IMR-90 (cell line): ENCODE data around the gene TSPAN3. TPM values are rescaled to one million over a fixed set of nuclear protein-coding genes. Genes with fewer than 3 reads are reported as not detected.

Source experiments
- ATAC-seq: fragments of 200-7000 bp; cut with Tn5 transposase; 2 replicates; pipeline ENCODE4 v1.9.1; 2020; ENCODE audit warnings: low read depth, mild to moderate bottlenecking, moderate library complexity
- BruUV-seq: library from RNA; stranded (reverse); fragments of 400-500 nt; replicated peaks from 2 replicates; lab custom pipeline; 2021; lab: Mats Ljungman, UMichigan
- CTCF ChIA-PET: fragments of 300-600 bp; formaldehyde crosslinking; extraction: SDS; loops from one replicate; lab custom pipeline; 2021; ENCODE audit warnings: antibody characterized with exemption; lab: Yijun Ruan, JAX
- POLR2A ChIA-PET: fragments of 300-600 bp; sonication (Branson Sonifier 250); formaldehyde crosslinking; loops from one replicate; lab custom pipeline; 2022; ENCODE audit warnings: antibody characterized with exemption; ENCODE audit not compliant: unreplicated experiment; lab: Charles Lee
- DNase-seq: peaks from one replicate; pipeline ENCODE4 v3.0.0; 2013
- H2AFZ ChIP-seq: replicated peaks from 2 replicates; pipeline ENCODE3; 2013; ENCODE audit warnings: low read length, mild to moderate bottlenecking; ENCODE audit not compliant: poor library complexity
- H2AK5ac ChIP-seq: 2 replicates; pipeline ENCODE4 v1.6.1; 2013; ENCODE audit warnings: low read depth, low read length, inconsistent platforms
- H2AK9ac ChIP-seq: replicated peaks from 2 replicates; pipeline ENCODE3; 2013; ENCODE audit warnings: mild to moderate bottlenecking, low read depth, low read length, moderate library complexity; ENCODE audit not compliant: poor library complexity
- H2BK120ac ChIP-seq: 2 replicates; pipeline ENCODE4 v1.6.1; 2013; ENCODE audit warnings: low read depth, low read length, inconsistent platforms
- H2BK15ac ChIP-seq: 3 replicates; pipeline ENCODE4 v1.6.1; 2013; ENCODE audit warnings: low read depth, low read length, inconsistent platforms
- H2BK20ac ChIP-seq: 2 replicates; pipeline ENCODE4 v1.6.1; 2013; ENCODE audit warnings: low read depth, mild to moderate bottlenecking, inconsistent platforms, low read length, moderate library complexity
- H2BK5ac ChIP-seq: 2 replicates; pipeline ENCODE4 v1.6.1; 2013; ENCODE audit warnings: mild to moderate bottlenecking, low read depth, low read length, inconsistent platforms; ENCODE audit not compliant: poor library complexity, severe bottlenecking
- H3K14ac ChIP-seq: replicated peaks from 2 replicates; pipeline ENCODE4 v1.6.1; 2013; ENCODE audit warnings: low read depth, low read length, inconsistent platforms
- H3K18ac ChIP-seq: 2 replicates; pipeline ENCODE4 v1.6.1; 2013; ENCODE audit warnings: low read depth, low read length, control low read depth
- H3K23ac ChIP-seq: 2 replicates; pipeline ENCODE4 v1.6.1; 2013; ENCODE audit warnings: low read depth, low read length, inconsistent platforms
- H3K27ac ChIP-seq: 2 replicates; pipeline ENCODE4 v1.5.1; 2013; ENCODE audit warnings: mild to moderate bottlenecking, control low read depth, low read length; ENCODE audit not compliant: insufficient read depth
- H3K27me3 ChIP-seq: 2 replicates; pipeline ENCODE4 v1.6.1; 2013; ENCODE audit warnings: low read length; ENCODE audit not compliant: control insufficient read depth, insufficient read depth
- H3K36me3 ChIP-seq: 2 replicates; pipeline ENCODE4 v1.6.1; 2013; ENCODE audit warnings: low read length, mixed read lengths; ENCODE audit not compliant: control insufficient read depth, insufficient read depth
- H3K4ac ChIP-seq: 2 replicates; pipeline ENCODE4 v1.6.1; 2013; ENCODE audit warnings: low read depth, low read length, inconsistent platforms
- H3K4me1 ChIP-seq: 2 replicates; pipeline ENCODE4 v1.6.1; 2013; ENCODE audit warnings: low read length, mixed read lengths; ENCODE audit not compliant: control insufficient read depth, insufficient read depth
- H3K4me2 ChIP-seq: 2 replicates; pipeline ENCODE4 v1.6.1; 2013; ENCODE audit warnings: low read depth, mild to moderate bottlenecking, control low read depth, low read length, moderate library complexity
- H3K4me3 ChIP-seq: 2 replicates; pipeline ENCODE4 v1.5.1; 2013; ENCODE audit warnings: low read depth, mild to moderate bottlenecking, control low read depth, low read length, moderate library complexity; ENCODE audit not compliant: insufficient read depth
- H3K56ac ChIP-seq: 2 replicates; pipeline ENCODE4 v1.6.1; 2013; ENCODE audit warnings: low read length, inconsistent platforms; ENCODE audit not compliant: insufficient read depth; ENCODE audit errors: extremely low read depth
- H3K79me1 ChIP-seq, 2 experiments: 2 replicates each; pipeline ENCODE4 v1.6.1; 2013; ENCODE audit warnings: low read length in 2 of 2, inconsistent platforms in 1 of 2, low read depth in 1 of 2
- H3K9ac ChIP-seq: 2 replicates; pipeline ENCODE4 v1.6.1; 2013; ENCODE audit warnings: low read depth, low read length, control low read depth
- H3K9me1 ChIP-seq: 2 replicates; pipeline ENCODE4 v1.6.1; 2013; ENCODE audit warnings: low read length, inconsistent platforms; ENCODE audit not compliant: insufficient read depth
- H3K9me3 ChIP-seq: 2 replicates; pipeline ENCODE4 v1.6.1; 2013; ENCODE audit warnings: low read length; ENCODE audit not compliant: control insufficient read depth, insufficient read depth
- H4K20me1 ChIP-seq: 2 replicates; pipeline ENCODE4 v1.6.1; 2013; ENCODE audit warnings: low read length, inconsistent platforms; ENCODE audit not compliant: insufficient read depth
- H4K5ac ChIP-seq: 2 replicates; pipeline ENCODE4 v1.6.1; 2013; ENCODE audit warnings: mild to moderate bottlenecking, low read depth, low read length, control low read depth
- H4K8ac ChIP-seq, 2 experiments: 2 replicates each; pipeline ENCODE4 v1.6.1; 2013; ENCODE audit warnings: low read depth in 2 of 2, low read length in 2 of 2, control low read depth in 1 of 2, inconsistent platforms in 1 of 2
- H4K91ac ChIP-seq: 2 replicates; pipeline ENCODE4 v1.6.1; 2013; ENCODE audit warnings: low read depth, low read length, inconsistent platforms; ENCODE audit not compliant: insufficient read depth
- BHLHE40 ChIP-seq: fragments of 150-350 bp; IDR thresholded peaks from 2 replicates; pipeline ENCODE4 v1.6.1; 2016; ENCODE audit warnings: mild to moderate bottlenecking, low read depth, low read length
- CEBPB ChIP-seq: IDR thresholded peaks from 2 replicates; pipeline ENCODE4 v1.6.1; 2012; ENCODE audit warnings: low read depth, low read length, improper control_type of control experiment
- CHD1 ChIP-seq: IDR thresholded peaks from 2 replicates; pipeline ENCODE4 v1.6.1; 2012; ENCODE audit warnings: low read depth, low read length, improper control_type of control experiment
- FOS ChIP-seq: fragments of 150-350 bp; IDR thresholded peaks from 2 replicates; pipeline ENCODE4 v1.6.1; 2016; ENCODE audit warnings: low read depth, low read length
- MAFK ChIP-seq: IDR thresholded peaks from 2 replicates; pipeline ENCODE4 v1.6.1; 2012; ENCODE audit warnings: low read depth, low read length, improper control_type of control experiment
- MAZ ChIP-seq: IDR thresholded peaks from 2 replicates; pipeline ENCODE4 v1.6.1; 2012; ENCODE audit warnings: low read depth, mild to moderate bottlenecking, low read length, improper control_type of control experiment, moderate library complexity, borderline replicate concordance
- MXI1 ChIP-seq: IDR thresholded peaks from 2 replicates; pipeline ENCODE4 v1.6.1; 2012; ENCODE audit warnings: low read depth, mild to moderate bottlenecking, low read length, moderate library complexity, borderline replicate concordance
- NFE2L2 ChIP-seq: fragments of 150-350 bp; IDR thresholded peaks from 2 replicates; pipeline ENCODE4 v1.6.1; 2016; ENCODE audit warnings: low read depth, mild to moderate bottlenecking, low read length
- POLR2A ChIP-seq: IDR thresholded peaks from 2 replicates; pipeline ENCODE4 v1.6.1; 2012; ENCODE audit warnings: mild to moderate bottlenecking, low read depth, low read length
- RCOR1 ChIP-seq: IDR thresholded peaks from 2 replicates; pipeline ENCODE4 v1.6.1; 2012; ENCODE audit warnings: mild to moderate bottlenecking, low read length, improper control_type of control experiment; ENCODE audit not compliant: insufficient replicate concordance
- RFX5 ChIP-seq: IDR thresholded peaks from 2 replicates; pipeline ENCODE4 v1.8.0; 2012; ENCODE audit warnings: low read depth, mild to moderate bottlenecking, low read length, moderate library complexity
- SMC3 ChIP-seq: fragments of 150-350 bp; IDR thresholded peaks from 2 replicates; pipeline ENCODE4 v1.6.1; 2016; ENCODE audit warnings: low read depth, mild to moderate bottlenecking, antibody characterized with exemption, low read length, moderate library complexity
- USF2 ChIP-seq: fragments of 150-350 bp; IDR thresholded peaks from 2 replicates; pipeline ENCODE4 v1.6.1; 2017; ENCODE audit warnings: mild to moderate bottlenecking, antibody characterized with exemption, low read length, low read depth
- WGBS, 2 experiments: methylation state at CpG; one replicate each; pipeline versions ENCODE4 v1.1.5 to v1.1.7; 2013; ENCODE audit warnings: missing lambda C conversion rate in 2 of 2; ENCODE audit not compliant: insufficient read length in 1 of 2; ENCODE audit errors: extremely low coverage in 2 of 2; 5-methylcytosine and 5-hydroxymethylcytosine counted together
- dilution Hi-C: fragments of 300-500 bp; cut with HindIII; formaldehyde crosslinking; loops from one replicate; pipeline ENCODE4 v1.14.3; 2018; ENCODE audit warnings: low sequenced_read_pairs; ENCODE audit not compliant: unreplicated experiment
- in situ Hi-C: fragments of 300-500 bp; cut with MboI; formaldehyde crosslinking; loops from 3 replicates; pipeline ENCODE4 v1.14.3; 2019; ENCODE audit warnings: low sequenced_read_pairs, inconsistent platforms, mixed read lengths
- intact Hi-C: fragments of 100-400 bp; cut with micrococcal nuclease; formaldehyde crosslinking; loops from 2 replicates; pipeline ENCODE4 v1.10.0; 2022
- polyA plus RNA-seq, 3 experiments: library from polyadenylated mRNA; depleted of rRNA; stranded (reverse); fragments of >200 nt; gene quantifications; 2 replicates each; pipeline ENCODE4 v1.2.3, GENCODE V29; 2012; ENCODE audit warnings: low replicate concordance in 1 of 3
- total RNA-seq: library from RNA; depleted of rRNA; stranded (reverse); fragments of >200 nt; gene quantifications from 2 replicates; pipeline ENCODE4 v1.2.3, GENCODE V29; 2012
- TF ChIP-seq, protein P1 (sequence below): fragments of 150-350 bp; IDR thresholded peaks from 2 replicates; pipeline ENCODE4 v1.6.1; 2016; ENCODE audit warnings: low read depth, mild to moderate bottlenecking, low read length, moderate library complexity, borderline replicate concordance

Gene TSPAN3
- total and polyA plus RNA-seq, 2 of the 4 experiments (the other 2 are of a cell fraction) = 270 to 295 TPM

DNA sequence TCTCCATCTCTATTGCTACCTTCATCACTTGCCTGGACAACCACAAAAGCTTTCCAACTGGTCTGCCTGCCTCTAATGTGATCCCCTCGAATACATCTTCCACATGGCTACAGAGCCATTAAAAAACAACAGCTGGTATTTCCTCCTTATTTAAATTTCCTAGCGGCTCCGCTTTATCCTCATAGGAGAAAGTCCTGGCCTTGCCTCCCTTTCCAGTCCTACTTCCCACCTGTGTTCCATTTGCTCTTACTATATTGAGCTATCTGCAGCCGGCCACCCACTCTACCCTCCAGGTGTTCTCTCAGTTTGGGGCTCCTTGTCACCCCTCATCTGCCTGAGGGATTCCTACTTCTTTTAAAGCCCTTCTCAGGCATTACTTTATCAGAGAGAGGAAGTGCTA is 49.7 kb upstream of the TSPAN3 start:
- Histone ChIP-seq H3K79me1 (peaks cover 34 to 63% of the 10 kb centered on the region in 2 experiments), H3K23ac (no peak overlapping the region), H3K4me1 (peaks cover 8% of the 10 kb centered on the region), H2BK120ac (no peak overlapping the region), H4K91ac (no peak overlapping the region), H3K4me3 (no peak overlapping the region), H2BK15ac (no peak overlapping the region), H2AK9ac (no peak overlapping the region), H3K4me2 (no peak overlapping the region), H4K20me1 (peaks cover 9% of the 10 kb centered on the region; the same call in 1 of the 2 replicates), H3K27me3 (no peaks in the 10 kb centered on the region), H4K5ac (no peak overlapping the region), H3K56ac (no peak overlapping the region), H3K36me3 (no peaks in the 10 kb centered on the region; the same call in 1 of the 2 replicates), H3K4ac (no peak overlapping the region), H2AK5ac (no peak overlapping the region), H2BK20ac (no peak overlapping the region), H2AFZ (no peak overlapping the region), H3K27ac (no peak overlapping the region), H3K9me1 (peaks cover 8% of the 10 kb centered on the region; the same call in 1 of the 2 replicates), H3K9me3 (no peaks in the 10 kb centered on the region), H3K18ac (no peak overlapping the region), H3K9ac (no peak overlapping the region), H3K14ac (no peak overlapping the region), H2BK5ac (no peak overlapping the region), H4K8ac (no peak overlapping the region)
- ATAC-seq = no peak
- 83% methylated on average over 2 of the region's 4 CpGs; no CpG with 5 or more reads in 1 of the 2 experiments for WGBS, 2 experiments
- ChIA-PET CTCF (no interaction called here), POLR2A (no interaction called here)
- DNase-seq = no peak
- no peak for TF ChIP-seq MAZ
- TF ChIP-seq CHD1 = no peak
- no peak for TF ChIP-seq RFX5
- no peak for TF ChIP-seq CEBPB
- TF ChIP-seq, protein P1, sequence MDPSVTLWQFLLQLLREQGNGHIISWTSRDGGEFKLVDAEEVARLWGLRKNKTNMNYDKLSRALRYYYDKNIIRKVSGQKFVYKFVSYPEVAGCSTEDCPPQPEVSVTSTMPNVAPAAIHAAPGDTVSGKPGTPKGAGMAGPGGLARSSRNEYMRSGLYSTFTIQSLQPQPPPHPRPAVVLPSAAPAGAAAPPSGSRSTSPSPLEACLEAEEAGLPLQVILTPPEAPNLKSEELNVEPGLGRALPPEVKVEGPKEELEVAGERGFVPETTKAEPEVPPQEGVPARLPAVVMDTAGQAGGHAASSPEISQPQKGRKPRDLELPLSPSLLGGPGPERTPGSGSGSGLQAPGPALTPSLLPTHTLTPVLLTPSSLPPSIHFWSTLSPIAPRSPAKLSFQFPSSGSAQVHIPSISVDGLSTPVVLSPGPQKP = no peak
- no peak for TF ChIP-seq SMC3
- no peak for TF ChIP-seq BHLHE40
- TF ChIP-seq RCOR1 = no peak
- TF ChIP-seq MXI1 = no peak
- no peak for TF ChIP-seq MAFK
- TF ChIP-seq NFE2L2 = no peak
- no peak for TF ChIP-seq FOS
- TF ChIP-seq POLR2A = no peak
- TF ChIP-seq USF2 = no peak
- intact Hi-C loops = no loop called here
- dilution Hi-C loops = no loop called here
- BruUV-seq = no TSS peak
- in situ Hi-C loops = no loop called here
